Ramos (cell line): Measurements from ENCODE around the gene NECTIN1.
"Not testable (repeated sequence)": the region's sequence is repeated elsewhere in the genome, so short reads cannot be mapped to it uniquely, and the experiment has no call there.

Source experiments
- in situ Hi-C: fragments of 300-500 bp; cut with MboI; formaldehyde crosslinking; loops from one replicate; pipeline ENCODE4 v1.14.3; 2022; ENCODE audit warnings: low sequenced_read_pairs; ENCODE audit not compliant: unreplicated experiment

Gene NECTIN1

GRCh38 chr11:119610836-119611426 lies 118.1 kb downstream of the NECTIN1 start:
- in situ Hi-C loops: no loop called here

- in situ Hi-C loops: no loop called here
Measured at GRCh38 chr11:119608781-119609180, 120.2 kb downstream of the NECTIN1 start.

- in situ Hi-C loops: no loop called here
Measured at GRCh38 chr11:119608201-119608600, 120.8 kb downstream of the NECTIN1 start.

- in situ Hi-C loops: no loop called here
Measured at GRCh38 chr11:119607726-119608125, 121.3 kb downstream of the NECTIN1 start.

GRCh38 chr11:119605137-119605665 lies 123.8 kb downstream of the NECTIN1 start:
- in situ Hi-C loops: no loop called here

- in situ Hi-C loops: no loop called here
Measured at GRCh38 chr11:119602745-119603373, 126.1 kb downstream of the NECTIN1 start.

- in situ Hi-C loops: no loop called here
Measured at GRCh38 chr11:119599864-119600541, 129.0 kb downstream of the NECTIN1 start.

GRCh38 chr11:119595941-119596340 lies 133.1 kb downstream of the NECTIN1 start:
- in situ Hi-C loops: not testable (repeated sequence)

GRCh38 chr11:119594639-119595249 lies 134.3 kb downstream of the NECTIN1 start:
- in situ Hi-C loops: no loop called here

GRCh38 chr11:119593346-119593745 lies 135.7 kb downstream of the NECTIN1 start:
- in situ Hi-C loops: no loop called here

GRCh38 chr11:119592642-119593041 lies 136.4 kb downstream of the NECTIN1 start:
- in situ Hi-C loops: no loop called here

GRCh38 chr11:119591836-119592310 lies 137.1 kb downstream of the NECTIN1 start:
- in situ Hi-C loops: no loop called here

GRCh38 chr11:119590651-119591351 lies 138.2 kb downstream of the NECTIN1 start:
- in situ Hi-C loops: no loop called here

- in situ Hi-C loops: no loop called here
Measured at GRCh38 chr11:119589001-119589400, 140.0 kb downstream of the NECTIN1 start.
